Dermis blood vessel endothelial cell (primary cell): ENCODE data around the gene LMF1. TPM values are rescaled to one million over a fixed set of nuclear protein-coding genes. Genes with fewer than 3 reads are reported as not detected.
"Not testable (repeated sequence)": the region's sequence is repeated elsewhere in the genome, so short reads cannot be mapped to it uniquely, and the experiment has no call there.

Experiments
- DNase-seq: peaks from one replicate; pipeline ENCODE4 v3.0.0; 2010
- total RNA-seq: library from RNA; depleted of rRNA; stranded (reverse); fragments of >200 nt; gene quantifications from 2 replicates; pipeline ENCODE4 v1.2.3, GENCODE V29; 2014

The LMF1 gene
- total RNA-seq, 1 donor from 2014 or later: 14.6 TPM

- no peak for DNase-seq
Observed at GRCh38 chr16:970386-970765, 408 bp downstream of the LMF1 start.

GRCh38 chr16:969508-970385 is 1.0 kb downstream of the LMF1 start:
- no peak for DNase-seq

DNA sequence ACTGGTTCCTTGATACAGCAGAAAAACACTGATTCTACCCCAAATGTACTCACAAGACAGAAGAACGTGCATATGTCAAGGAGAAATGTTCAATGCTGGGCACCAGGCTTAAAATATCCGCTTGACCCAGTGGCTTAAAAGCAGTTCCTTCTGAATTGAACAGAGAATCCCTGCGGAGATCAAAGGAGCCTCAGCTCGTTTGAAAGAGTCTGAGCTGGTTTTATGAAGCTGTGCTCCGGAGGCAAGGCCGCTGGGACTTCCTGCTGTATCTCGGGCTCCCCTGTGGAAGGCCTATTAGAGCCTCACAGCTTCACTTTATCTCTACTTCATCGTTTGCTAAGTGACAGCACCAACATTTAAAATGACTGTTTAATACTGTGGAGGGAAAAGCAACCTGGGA is 2.2 kb downstream of the LMF1 start:
- no peak for DNase-seq

DNA sequence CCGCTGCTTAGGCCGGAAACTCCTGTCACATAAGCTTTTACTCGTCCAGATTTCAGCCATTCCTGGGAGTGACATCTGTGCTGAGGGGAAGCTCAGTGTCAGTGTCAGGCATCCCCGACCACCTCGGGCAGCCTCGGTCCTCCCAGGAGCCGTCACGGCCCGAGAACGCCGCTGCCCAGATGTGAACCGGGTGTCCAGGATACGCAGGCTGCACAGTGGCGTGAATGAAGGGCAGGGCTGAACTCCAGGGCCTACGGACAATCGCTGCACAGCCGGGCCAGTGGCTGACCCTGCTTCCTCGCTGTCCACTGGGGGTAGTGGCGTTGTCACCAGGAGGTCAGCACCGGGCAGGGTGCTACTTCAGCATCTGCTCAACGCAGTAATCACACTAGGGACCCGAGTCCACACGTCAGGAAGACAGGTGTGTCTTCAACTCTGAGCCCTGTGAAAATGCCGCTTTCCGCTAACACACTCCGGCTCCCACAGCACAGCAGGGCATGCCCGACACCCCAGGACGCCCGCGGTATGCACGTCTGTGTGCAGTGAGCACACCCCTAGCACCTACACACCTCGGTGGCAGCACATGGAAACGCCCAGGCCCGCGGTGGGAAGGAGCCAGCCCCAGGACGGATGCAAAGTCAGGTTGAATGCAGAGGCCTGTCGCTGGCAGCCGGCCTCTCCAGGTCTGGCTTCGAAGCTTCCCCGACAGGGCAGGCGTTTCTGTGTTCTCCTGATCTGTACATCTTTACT is 3.1 kb downstream of the LMF1 start:
- no peak for DNase-seq

- peak; percentile 34 for DNase-seq
Observed at GRCh38 chr16:967077-967541, 3.7 kb downstream of the LMF1 start.

DNA sequence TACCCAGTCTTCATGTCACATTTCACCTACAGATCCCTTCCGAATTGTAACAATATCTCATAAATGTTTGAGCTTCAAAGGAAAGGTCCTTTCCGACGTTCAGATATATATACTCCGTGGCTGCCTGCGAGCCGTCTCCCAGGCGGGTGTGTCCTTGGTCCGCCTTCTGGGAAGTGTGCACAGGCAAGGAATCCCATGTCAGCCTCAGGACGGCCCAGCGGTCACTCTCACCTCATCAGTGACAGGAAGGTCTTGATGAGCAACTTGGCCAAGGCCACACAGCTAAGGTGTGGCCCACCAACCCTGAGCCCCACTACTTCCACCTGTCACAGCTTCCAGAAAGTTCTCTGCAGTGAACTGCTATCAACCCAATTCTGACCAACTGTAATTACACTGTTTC is 4.3 kb downstream of the LMF1 start:
- DNase-seq: no peak

DNA sequence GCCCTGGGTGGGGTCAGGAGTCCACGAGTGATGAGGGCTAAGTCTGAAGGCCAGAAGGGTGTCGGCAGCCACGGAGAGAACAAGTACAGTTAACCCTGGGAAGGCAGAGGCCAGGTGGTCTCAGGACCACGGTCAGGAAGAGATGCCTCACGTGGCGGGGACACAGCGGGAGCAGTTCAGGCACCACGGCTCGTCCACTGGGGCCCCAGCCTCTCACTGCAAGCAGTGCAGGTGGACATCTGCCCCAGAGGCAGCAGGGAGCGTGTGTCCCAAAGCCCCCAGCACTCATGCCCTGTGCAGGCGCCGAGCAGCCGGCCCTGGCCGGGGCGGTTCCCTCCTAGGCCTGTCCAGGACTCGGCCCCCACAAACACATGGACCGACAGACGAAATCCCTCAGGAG is 4.7 kb downstream of the LMF1 start:
- no peak for DNase-seq

GRCh38 chr16:965487-965886 is 5.3 kb downstream of the LMF1 start:
- no peak for DNase-seq

DNA sequence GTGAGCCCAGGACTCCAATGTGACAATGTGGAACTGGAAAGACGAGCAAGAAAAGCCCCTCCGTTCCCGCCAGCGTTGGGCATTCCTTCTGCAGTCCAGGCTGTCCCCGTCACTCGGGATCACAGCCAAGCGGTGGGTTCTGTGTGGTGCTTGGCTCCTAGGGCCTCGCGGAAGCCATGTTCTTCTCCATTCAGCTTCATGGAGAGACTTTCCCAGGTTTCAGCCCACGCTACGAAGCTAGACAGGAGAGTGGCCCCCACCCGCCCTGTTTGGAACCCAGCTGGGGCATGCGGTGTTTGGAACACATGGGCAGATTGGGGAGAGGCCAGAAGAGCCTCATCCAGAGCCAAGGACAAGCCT is 5.8 kb downstream of the LMF1 start:
- DNase-seq: no peak

DNA sequence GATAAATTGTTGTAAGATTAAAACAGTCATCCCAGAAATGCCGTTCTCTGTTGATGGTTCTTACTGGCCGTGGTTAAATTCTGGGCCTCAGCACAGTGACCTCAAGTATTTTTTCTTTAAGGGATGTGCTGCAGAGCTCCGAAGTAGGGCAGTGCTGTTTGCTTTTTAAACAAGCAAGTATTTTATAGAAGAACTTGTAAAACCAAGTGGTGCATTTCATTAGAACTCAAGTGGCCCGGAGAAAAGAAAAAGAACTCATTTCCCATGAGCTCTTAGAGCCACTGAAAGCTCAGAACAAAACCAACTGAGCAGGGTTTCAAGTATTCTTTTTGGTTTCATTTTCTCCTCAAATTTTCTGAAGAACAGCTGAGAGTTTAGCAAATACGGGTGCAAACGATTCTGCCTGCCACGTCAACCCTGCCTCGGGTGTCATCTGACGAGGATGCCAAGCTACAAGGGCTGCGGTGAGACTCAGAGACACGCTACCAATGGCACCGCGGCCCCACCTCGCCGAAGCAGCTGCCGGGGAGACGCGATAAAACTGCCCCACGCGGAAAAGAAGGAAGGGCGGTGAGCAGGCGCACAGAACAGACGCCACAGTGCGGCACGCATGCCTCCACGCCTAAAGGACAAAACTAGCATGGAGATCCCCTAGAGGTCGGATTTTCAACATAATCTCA is 6.3 kb downstream of the LMF1 start:
- no peak for DNase-seq

DNA sequence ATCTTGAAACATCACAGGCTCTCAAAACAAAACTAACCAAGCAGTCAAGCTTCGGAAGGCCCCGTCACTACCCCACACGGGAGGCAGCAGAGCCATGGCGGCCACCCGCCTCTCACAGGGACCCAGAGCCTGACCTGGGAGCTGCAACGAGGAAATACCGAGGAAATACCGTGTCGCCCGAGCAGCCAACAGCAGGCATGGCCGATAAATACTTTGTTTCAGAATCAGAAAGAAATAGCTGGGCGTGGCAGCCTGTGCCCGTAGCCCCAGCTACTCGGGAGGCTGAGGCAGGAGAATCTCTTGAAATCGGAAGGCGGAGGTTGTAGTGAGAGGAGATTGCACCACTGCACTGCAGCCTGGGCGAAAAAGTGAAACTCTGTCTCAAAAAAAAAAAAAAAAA is 6.9 kb downstream of the LMF1 start:
- peak; percentile 34 for DNase-seq

DNA sequence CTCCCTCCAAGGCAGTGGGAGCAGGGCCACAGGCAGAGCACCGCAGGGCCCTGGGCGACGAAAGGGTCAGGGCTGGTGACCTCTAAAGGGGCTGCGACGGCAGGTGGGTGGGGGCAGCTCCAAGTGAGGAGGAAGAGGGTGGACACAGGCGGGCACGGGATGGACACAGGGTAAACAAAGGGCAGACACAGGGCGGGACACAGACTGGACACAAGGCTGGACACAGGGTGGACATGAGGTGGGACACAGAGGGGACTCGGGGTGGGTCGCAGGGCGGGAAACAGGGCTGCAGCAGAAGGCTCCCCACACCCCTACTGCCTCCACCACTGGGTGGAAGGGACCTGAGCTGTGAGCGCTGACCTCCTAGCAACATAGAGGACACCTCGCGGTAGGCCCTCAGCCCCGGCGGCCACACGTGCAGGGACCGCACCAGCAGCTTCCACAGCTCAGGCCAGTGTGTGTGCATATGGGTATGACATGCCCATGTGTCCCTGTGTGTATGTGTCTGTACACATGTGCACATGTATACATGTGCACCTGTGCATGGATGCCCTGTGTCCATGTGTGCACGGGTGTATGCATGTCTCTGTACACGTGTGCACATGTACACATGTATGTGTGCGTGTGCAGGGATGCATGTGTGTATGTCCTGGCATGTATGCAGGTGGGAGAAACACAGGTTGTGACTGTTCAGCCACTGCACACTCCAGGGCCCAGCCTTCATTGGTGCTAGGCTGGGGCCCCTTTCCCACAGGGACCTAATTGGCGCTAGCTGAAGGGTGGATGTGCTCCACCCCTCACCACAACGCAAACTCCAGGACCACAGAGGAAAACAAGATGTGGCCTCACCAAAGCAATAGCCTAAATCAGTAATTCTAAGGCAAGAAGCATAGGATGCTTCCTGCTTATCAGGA is 7.6 kb downstream of the LMF1 start:
- DNase-seq: no peak

DNA sequence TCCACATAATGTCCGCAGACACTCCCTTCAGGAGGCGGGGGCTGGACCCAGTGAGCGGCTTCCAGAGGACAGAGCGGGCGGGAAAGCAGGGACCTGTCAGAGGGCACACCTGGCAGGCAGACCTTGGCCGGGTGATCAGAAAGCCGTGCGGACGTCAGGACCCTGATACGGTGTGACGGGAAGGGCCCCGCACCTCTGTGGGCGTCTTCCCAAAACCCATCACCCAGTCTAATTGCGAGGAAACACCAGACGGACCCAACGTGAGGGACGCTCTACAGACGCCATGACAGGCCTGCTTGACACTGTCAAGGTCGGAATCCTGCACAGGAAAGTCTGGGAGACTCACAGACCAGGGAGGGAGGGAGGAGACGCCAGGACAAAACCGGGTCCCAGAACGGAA is 8.4 kb downstream of the LMF1 start:
- DNase-seq: no peak

DNA sequence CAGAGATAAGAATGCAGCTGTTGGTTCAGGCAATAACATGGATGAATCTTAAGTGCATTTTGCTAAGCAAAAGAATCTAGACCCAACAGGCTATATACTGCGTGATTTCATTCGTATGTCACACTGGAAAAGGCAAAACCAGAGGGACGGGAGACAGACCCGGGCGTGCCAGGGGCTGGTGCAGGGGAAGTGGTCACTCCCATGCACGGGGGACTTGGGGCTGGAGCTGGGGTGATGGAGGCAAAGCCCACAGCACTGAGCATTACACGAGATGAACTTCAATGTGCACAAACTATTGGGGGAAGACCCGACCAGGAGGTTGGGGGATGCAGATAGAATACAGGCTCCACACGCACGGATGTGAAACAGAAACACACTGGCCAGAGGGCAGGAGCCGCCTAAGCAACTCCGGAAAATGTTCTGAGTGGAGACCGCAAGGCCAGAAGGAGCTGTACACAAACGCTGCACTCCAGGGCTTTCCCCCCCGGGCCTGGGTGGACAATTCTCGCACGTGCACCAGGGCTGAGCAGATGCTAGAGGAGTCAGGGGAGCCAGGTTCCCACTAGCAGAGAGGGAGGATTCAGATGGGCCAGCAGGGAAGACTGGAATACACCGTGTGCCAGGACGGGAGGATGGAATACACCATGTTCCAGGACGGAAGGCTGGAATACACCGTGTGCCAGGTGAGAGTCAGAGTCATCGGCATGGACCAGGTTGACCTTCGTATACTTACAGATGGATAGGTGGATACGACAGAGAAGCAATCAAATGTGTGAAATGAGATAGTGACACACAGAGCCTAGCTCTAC is 11.3 kb downstream of the LMF1 start:
- no peak for DNase-seq

DNA sequence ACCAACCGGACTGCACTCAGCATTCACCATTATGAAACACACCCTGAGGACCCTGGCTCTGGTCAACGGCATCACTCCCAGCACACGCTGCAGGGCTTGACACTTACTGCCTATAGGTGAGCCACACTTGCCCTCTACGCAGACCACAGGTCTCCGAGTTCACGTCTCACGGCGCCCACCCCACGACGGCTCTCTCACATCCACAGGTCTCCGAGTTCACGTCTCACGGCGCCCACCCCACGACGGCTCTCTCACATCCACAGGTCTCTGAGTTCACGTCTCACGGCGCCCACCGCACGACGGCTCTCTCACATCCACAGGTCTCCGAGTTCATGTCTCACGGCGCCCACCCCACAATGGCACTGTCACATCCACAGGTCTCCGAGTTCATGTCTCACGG is 15.0 kb downstream of the LMF1 start:
- not testable (repeated sequence) for DNase-seq

- not testable (repeated sequence) for DNase-seq
Observed at GRCh38 chr16:953818-954217, 17.0 kb downstream of the LMF1 start.

- no peak for DNase-seq
Observed at GRCh38 chr16:952321-952720, 18.5 kb downstream of the LMF1 start.

- no peak for DNase-seq
Observed at GRCh38 chr16:951660-952301, 19.0 kb downstream of the LMF1 start.

- DNase-seq: not testable (repeated sequence)
Observed at GRCh38 chr16:950733-951573, 19.8 kb downstream of the LMF1 start.

DNA sequence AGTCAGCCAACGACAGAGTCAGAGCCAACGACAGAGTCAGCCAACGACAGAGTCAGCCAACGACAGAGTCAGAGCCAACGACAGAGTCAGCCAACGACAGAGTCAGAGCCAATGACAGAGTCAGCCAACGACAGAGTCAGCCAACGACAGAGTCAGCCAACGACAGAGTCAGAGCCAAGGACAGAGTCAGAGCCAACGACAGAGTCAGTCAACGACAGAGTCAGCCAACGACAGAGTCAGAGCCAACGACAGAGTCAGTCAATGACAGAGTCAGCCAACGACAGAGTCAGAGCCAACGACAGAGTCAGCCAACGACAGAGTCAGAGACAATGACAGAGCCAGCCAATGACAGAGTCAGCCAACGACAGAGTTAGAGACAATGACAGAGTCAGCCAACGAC is 22.0 kb downstream of the LMF1 start:
- not testable (repeated sequence) for DNase-seq
